Lung (tissue), 12 donors: Measurements from ENCODE around the gene CNOT2. TPM values are rescaled to one million over a fixed set of nuclear protein-coding genes. Genes with fewer than 3 reads are reported as not detected.

ENCODE experiments used
- ATAC-seq: fragments of 200-7000 bp; cut with Tn5 transposase; one replicate; pipeline ENCODE4 v1.9.1; 2020; ENCODE audit warnings: moderate number of reproducible peaks; ENCODE audit not compliant: insufficient read depth, low FRiP score
- DNase-seq, 3 donors: peaks; one replicate each; pipeline ENCODE4 v3.0.0-alpha.2; 2013 to 2017
- H3K27ac ChIP-seq, 2 donors: one replicate each; pipeline ENCODE4 v1.5.1; 2013; ENCODE audit warnings: mild to moderate bottlenecking in 2 of 2, moderate library complexity in 2 of 2, control low read depth in 1 of 2, inconsistent platforms in 1 of 2, low read depth in 1 of 2, low read length in 1 of 2
- H3K27me3 ChIP-seq, 3 donors: one replicate each; pipeline ENCODE4 v1.5.1; 2013; ENCODE audit warnings: low read length in 2 of 3; ENCODE audit not compliant: control insufficient read depth in 3 of 3, insufficient read depth in 3 of 3
- H3K36me3 ChIP-seq, 4 donors: one replicate each; pipeline ENCODE4 v1.5.1; 2013; ENCODE audit warnings: low read length in 4 of 4, mild to moderate bottlenecking in 1 of 4, moderate library complexity in 1 of 4; ENCODE audit not compliant: control insufficient read depth in 4 of 4, insufficient read depth in 4 of 4
- H3K4me1 ChIP-seq, 5 donors: one replicate each; pipeline ENCODE4 v1.5.1; 2013; ENCODE audit warnings: low read length in 5 of 5, mild to moderate bottlenecking in 2 of 5, moderate library complexity in 1 of 5; ENCODE audit not compliant: control insufficient read depth in 5 of 5, insufficient read depth in 5 of 5
- H3K4me3 ChIP-seq: one replicate; pipeline ENCODE4 v1.5.1; 2013; ENCODE audit warnings: mild to moderate bottlenecking, control low read depth, moderate library complexity
- H3K9ac ChIP-seq, 2 donors: one replicate each; pipeline ENCODE4 v1.5.1; 2013; ENCODE audit warnings: low read length in 2 of 2, control low read depth in 1 of 2; ENCODE audit not compliant: insufficient read depth in 1 of 2
- H3K9me3 ChIP-seq, 4 donors: one replicate each; pipeline ENCODE4 v1.5.1; 2013; ENCODE audit warnings: low read length in 3 of 4, mild to moderate bottlenecking in 1 of 4, moderate library complexity in 1 of 4; ENCODE audit not compliant: control insufficient read depth in 4 of 4, insufficient read depth in 3 of 4
- CTCF ChIP-seq: IDR thresholded peaks from 2 replicates; pipeline ENCODE4 v1.5.1; 2012; ENCODE audit warnings: mild to moderate bottlenecking; ENCODE audit errors: control extremely low read depth, extremely low read depth
- WGBS, 2 donors: extraction: QIAGEN DNeasy Blood & Tissue Kit; methylation state at CpG; one replicate each; pipeline ENCODE4 v1.1.7; 2013; 5-methylcytosine and 5-hydroxymethylcytosine counted together
- polyA plus RNA-seq, 2 donors: library from polyadenylated mRNA; stranded (reverse); fragments of 200-250 nt; gene quantifications; one replicate each; pipeline ENCODE4 v1.2.1, GENCODE V29; 2013
- total RNA-seq, 2 donors: library from RNA; depleted of rRNA in 1 of 2; stranded (reverse); fragments of >200 nt in 1 of 2; gene quantifications; one replicate each; pipeline ENCODE4 v1.2.1, GENCODE V29; 2014 to 2021
- donor health status: control.
- donor health status: control.
- donor health status: Bipolar disorder and iron deficiency.
- donor health status: healthy.
- donor health status: DM: yes; HTN: yes; CAD: no.

Gene CNOT2
- total and polyA plus RNA-seq, 4 donors, result 21.9 to 243 (median 40.3) TPM

GRCh38 chr12:70366581-70367257, 123.5 kb downstream of the CNOT2 start:
- Histone ChIP-seq H3K4me1 (peaks cover 0 to 21% (median 5%) of the 10 kb centered on the region in 5 donors), H3K27me3 (peaks cover 0 to 26% (median 24%) of the 10 kb centered on the region in 3 donors), H3K4me3 (peak overlapping the region; percentile 70), H3K27ac (peak overlapping the region in 1 of 2 donors; percentile 50), H3K9me3 (no peaks in the 10 kb centered on the region), H3K9ac (peak overlapping the region; percentile 56 to 88), H3K36me3 (peaks cover 0 to 5% (median 0%) of the 10 kb centered on the region in 4 donors)
- ATAC-seq (peak; percentile 20), DNase-seq (peak; percentile 52 to 66 (median 63))
- no peak for TF ChIP-seq CTCF
- 0 to 1% methylated on average over 48 to 69 of the region's 69 CpGs for WGBS, 2 donors

- peaks cover 0 to 26% (median 24%) of the 10 kb centered on the region in 3 donors for H3K27me3 ChIP-seq
- peak in 2 of 3 donors; percentile 53 to 69 for DNase-seq
- peak overlapping the region; percentile 56 to 88 for H3K9ac ChIP-seq
- peak overlapping the region; percentile 70 for H3K4me3 ChIP-seq
- no peaks in the 10 kb centered on the region for H3K9me3 ChIP-seq
- no peak for ATAC-seq
- peaks cover 0 to 21% (median 5%) of the 10 kb centered on the region in 5 donors for H3K4me1 ChIP-seq
- TF ChIP-seq CTCF, result no peak
- peaks cover 0 to 5% (median 1%) of the 10 kb centered on the region in 4 donors for H3K36me3 ChIP-seq
- WGBS, 2 donors, result 10% methylated on average over 21 of the region's 21 CpGs
- peak overlapping the region in 1 of 2 donors; percentile 4 for H3K27ac ChIP-seq
Observed at GRCh38 chr12:70367258-70368141, 124.3 kb downstream of the CNOT2 start.

GRCh38 chr12:70372881-70373280, 129.6 kb downstream of the CNOT2 start:
- Histone ChIP-seq H3K9me3 (no peaks in the 10 kb centered on the region), H3K27ac (no peak overlapping the region), H3K27me3 (no peaks in the 10 kb centered on the region), H3K36me3 (peaks cover 0 to 3% (median 1%) of the 10 kb centered on the region in 4 donors), H3K9ac (no peak overlapping the region), H3K4me1 (peaks cover 0 to 12% (median 0%) of the 10 kb centered on the region in 5 donors), H3K4me3 (no peak overlapping the region)
- ATAC-seq, result no peak
- DNase-seq, result no peak
- no peak for TF ChIP-seq CTCF
- 94 to 98% methylated on average over 3 of the region's 3 CpGs for WGBS, 2 donors
